Astrocyte of the cerebellum (primary cell): Measurements from ENCODE around the gene LBHD1.
"Not testable (repeated sequence)": the region's sequence is repeated elsewhere in the genome, so short reads cannot be mapped to it uniquely, and the experiment has no call there.

Source experiments
- DNase-seq: peaks from one replicate; pipeline ENCODE4 v3.0.0-alpha.2; 2011; ENCODE audit warnings: low read depth
- H3K4me3 ChIP-seq: 2 replicates; pipeline ENCODE4 v1.5.1; 2011; ENCODE audit warnings: mild to moderate bottlenecking, low read depth, low read length, moderate library complexity
- in situ Hi-C: cut with HindIII; loops from 2 replicates; pipeline ENCODE4 v1.10.0; 2017; ENCODE audit warnings: low sequenced_read_pairs
- TF ChIP-seq, protein P1 (sequence below): IDR thresholded peaks from 2 replicates; pipeline ENCODE4 v1.5.1; 2012; ENCODE audit warnings: low read length, low read depth, moderate library complexity, mild to moderate bottlenecking; ENCODE audit errors: missing control alignments

Gene LBHD1

GRCh38 chr11:62680825-62681240 is 8.8 kb upstream of the LBHD1 start:
- no peak overlapping the region for H3K4me3 ChIP-seq
- TF ChIP-seq, protein P1, sequence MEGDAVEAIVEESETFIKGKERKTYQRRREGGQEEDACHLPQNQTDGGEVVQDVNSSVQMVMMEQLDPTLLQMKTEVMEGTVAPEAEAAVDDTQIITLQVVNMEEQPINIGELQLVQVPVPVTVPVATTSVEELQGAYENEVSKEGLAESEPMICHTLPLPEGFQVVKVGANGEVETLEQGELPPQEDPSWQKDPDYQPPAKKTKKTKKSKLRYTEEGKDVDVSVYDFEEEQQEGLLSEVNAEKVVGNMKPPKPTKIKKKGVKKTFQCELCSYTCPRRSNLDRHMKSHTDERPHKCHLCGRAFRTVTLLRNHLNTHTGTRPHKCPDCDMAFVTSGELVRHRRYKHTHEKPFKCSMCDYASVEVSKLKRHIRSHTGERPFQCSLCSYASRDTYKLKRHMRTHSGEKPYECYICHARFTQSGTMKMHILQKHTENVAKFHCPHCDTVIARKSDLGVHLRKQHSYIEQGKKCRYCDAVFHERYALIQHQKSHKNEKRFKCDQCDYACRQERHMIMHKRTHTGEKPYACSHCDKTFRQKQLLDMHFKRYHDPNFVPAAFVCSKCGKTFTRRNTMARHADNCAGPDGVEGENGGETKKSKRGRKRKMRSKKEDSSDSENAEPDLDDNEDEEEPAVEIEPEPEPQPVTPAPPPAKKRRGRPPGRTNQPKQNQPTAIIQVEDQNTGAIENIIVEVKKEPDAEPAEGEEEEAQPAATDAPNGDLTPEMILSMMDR = peak; percentile 66
- in situ Hi-C loops = no loop called here
- DNase-seq = peak; percentile 57

- peak; percentile 67 for DNase-seq
- in situ Hi-C loops = no loop called here
- peak within 1 kb of the TSS; percentile 80 for H3K4me3 ChIP-seq
- TF ChIP-seq, protein P1 = no peak
These were observed 7.0 kb upstream of the LBHD1 start, which contains the start of gene UBXN1 for GRCh38 chr11:62678770-62679696. TSS of gene UBXN1 (minus strand) at chr11:62679073. CDS start at chr11:62678923, 150 bp downstream.

GRCh38 chr11:62678433-62678769 is 6.3 kb upstream of the LBHD1 start:
- TF ChIP-seq, protein P1 = no peak
- in situ Hi-C loops = no loop called here
- H3K4me3 ChIP-seq = peak overlapping the region; percentile 80
- no peak for DNase-seq

GRCh38 chr11:62677714-62678113 is 5.6 kb upstream of the LBHD1 start:
- in situ Hi-C loops = no loop called here
- TF ChIP-seq, protein P1 = no peak
- peak overlapping the region; percentile 80 for H3K4me3 ChIP-seq
- DNase-seq = no peak

GRCh38 chr11:62677156-62677555 is 5.1 kb upstream of the LBHD1 start:
- TF ChIP-seq, protein P1 = no peak
- H3K4me3 ChIP-seq = no peak overlapping the region
- in situ Hi-C loops = no loop called here
- no peak for DNase-seq

GRCh38 chr11:62676698-62677097 is 4.6 kb upstream of the LBHD1 start:
- in situ Hi-C loops = no loop called here
- H3K4me3 ChIP-seq = no peak overlapping the region
- DNase-seq = no peak
- TF ChIP-seq, protein P1 = peak; percentile 3

GRCh38 chr11:62675415-62675814 is 3.3 kb upstream of the LBHD1 start:
- DNase-seq, H3K4me3 ChIP-seq, in situ Hi-C loops: not testable (repeated sequence)
